Measurements from ENCODE around the gene OR2M4.

The OR2M4 gene, protein sequence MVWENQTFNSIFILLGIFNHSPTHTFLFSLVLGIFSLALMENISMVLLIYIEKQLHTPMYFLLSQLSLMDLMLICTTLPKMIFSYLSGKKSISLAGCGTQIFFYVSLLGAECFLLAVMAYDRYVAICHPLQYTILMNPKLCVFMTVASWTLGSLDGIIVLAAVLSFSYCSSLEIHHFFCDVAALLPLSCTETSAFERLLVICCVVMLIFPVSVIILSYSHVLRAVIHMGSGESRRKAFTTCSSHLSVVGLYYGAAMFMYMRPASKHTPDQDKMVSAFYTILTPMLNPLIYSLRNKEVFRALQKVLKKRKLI
- 0 reads per million in 3 donors for total RNA-seq

- H3K27me3 ChIP-seq (replicated peaks; ENCODE audit: control insufficient read depth, insufficient read depth, low read length, poor library complexity, severe bottlenecking): no peaks in the 10 kb centered on the region
- H3K4me3 ChIP-seq (ENCODE audit: insufficient read depth, low read depth, low read length, poor library complexity, severe bottlenecking): no peak within 1 kb of the TSS
- H3K4me1 ChIP-seq (ENCODE audit: control insufficient read depth, insufficient read depth, low read length, poor library complexity, severe bottlenecking): no peaks in the 10 kb centered on the region
- no peaks in the 10 kb centered on the region for H3K9me3 ChIP-seq (ENCODE audit: control insufficient read depth, low read length)
- H3K27ac ChIP-seq (ENCODE audit: insufficient read depth, low read length, poor library complexity, severe bottlenecking): no peak within 1 kb of the TSS
- H3K36me3 ChIP-seq (ENCODE audit: control insufficient read depth, insufficient read depth, low read length): no peaks in the 10 kb centered on the region
- DNase-seq: no peak
Observed at GRCh38 chr1:248231117-248231516, at the start of gene OR2M4. TSS of gene OR2M4 (plus strand) at chr1:248231417. CDS start at chr1:248238929, 7,512 bp downstream.

DNA sequence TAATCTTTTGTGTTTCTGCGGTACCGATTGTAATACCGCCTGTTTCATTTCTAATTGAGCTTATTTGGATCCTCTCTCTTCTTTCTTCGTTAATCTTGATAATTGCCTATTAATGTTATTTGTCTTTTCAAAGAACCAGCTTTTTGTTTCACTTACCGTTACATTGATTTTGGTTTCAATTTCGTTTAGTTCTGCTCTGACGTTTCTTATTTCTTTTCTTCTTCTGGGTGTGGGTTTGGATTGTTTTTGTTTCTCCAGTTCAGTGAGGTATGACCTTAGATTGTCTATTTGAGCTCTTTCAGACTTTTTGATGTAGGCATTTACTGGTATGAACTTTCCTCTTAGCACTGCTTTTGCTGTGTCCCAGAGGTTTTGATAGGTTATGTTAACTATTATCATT lies 47.2 kb upstream of the OR2M4 start:
- H3K4me1 ChIP-seq (ENCODE audit: control insufficient read depth, insufficient read depth, low read length, poor library complexity, severe bottlenecking): no peaks in the 10 kb centered on the region

GRCh38 chr1:248187363-248187762 lies 43.9 kb upstream of the OR2M4 start:
- Histone ChIP-seq H3K4me3 (ENCODE audit: insufficient read depth, low read depth, low read length, poor library complexity, severe bottlenecking) (no peak overlapping the region), H3K9me3 (ENCODE audit: control insufficient read depth, low read length) (no peaks in the 10 kb centered on the region), H3K36me3 (ENCODE audit: control insufficient read depth, insufficient read depth, low read length) (no peaks in the 10 kb centered on the region), H3K27ac (ENCODE audit: insufficient read depth, low read length, poor library complexity, severe bottlenecking) (no peak overlapping the region), H3K27me3 (replicated peaks; ENCODE audit: control insufficient read depth, insufficient read depth, low read length, poor library complexity, severe bottlenecking) (no peaks in the 10 kb centered on the region), H3K4me1 (ENCODE audit: control insufficient read depth, insufficient read depth, low read length, poor library complexity, severe bottlenecking) (no peaks in the 10 kb centered on the region)
- DNase-seq: no peak

More for the DNA sequence above, 47.2 kb upstream of the OR2M4 start:
- Histone ChIP-seq H3K4me3 (ENCODE audit: insufficient read depth, low read depth, low read length, poor library complexity, severe bottlenecking) (no peak overlapping the region), H3K27me3 (replicated peaks; ENCODE audit: control insufficient read depth, insufficient read depth, low read length, poor library complexity, severe bottlenecking) (no peaks in the 10 kb centered on the region), H3K36me3 (ENCODE audit: control insufficient read depth, insufficient read depth, low read length) (no peaks in the 10 kb centered on the region), H3K27ac (ENCODE audit: insufficient read depth, low read length, poor library complexity, severe bottlenecking) (no peak overlapping the region), H3K9me3 (ENCODE audit: control insufficient read depth, low read length) (no peaks in the 10 kb centered on the region)
- no peak for DNase-seq

GRCh38 chr1:248189026-248189425 lies 42.2 kb upstream of the OR2M4 start:
- no peak overlapping the region for H3K4me3 ChIP-seq (ENCODE audit: insufficient read depth, low read depth, low read length, poor library complexity, severe bottlenecking)
- no peaks in the 10 kb centered on the region for H3K9me3 ChIP-seq (ENCODE audit: control insufficient read depth, low read length)
- no peak for DNase-seq
- no peaks in the 10 kb centered on the region for H3K27me3 ChIP-seq (replicated peaks; ENCODE audit: control insufficient read depth, insufficient read depth, low read length, poor library complexity, severe bottlenecking)
- H3K4me1 ChIP-seq (ENCODE audit: control insufficient read depth, insufficient read depth, low read length, poor library complexity, severe bottlenecking): no peaks in the 10 kb centered on the region
- no peaks in the 10 kb centered on the region for H3K36me3 ChIP-seq (ENCODE audit: control insufficient read depth, insufficient read depth, low read length)
- no peak overlapping the region for H3K27ac ChIP-seq (ENCODE audit: insufficient read depth, low read length, poor library complexity, severe bottlenecking)

GRCh38 chr1:248194117-248194516 lies 37.1 kb upstream of the OR2M4 start:
- H3K27me3 ChIP-seq (replicated peaks; ENCODE audit: control insufficient read depth, insufficient read depth, low read length, poor library complexity, severe bottlenecking): no peaks in the 10 kb centered on the region
- H3K4me3 ChIP-seq (ENCODE audit: insufficient read depth, low read depth, low read length, poor library complexity, severe bottlenecking): no peak overlapping the region
- no peaks in the 10 kb centered on the region for H3K4me1 ChIP-seq (ENCODE audit: control insufficient read depth, insufficient read depth, low read length, poor library complexity, severe bottlenecking)

DNA sequence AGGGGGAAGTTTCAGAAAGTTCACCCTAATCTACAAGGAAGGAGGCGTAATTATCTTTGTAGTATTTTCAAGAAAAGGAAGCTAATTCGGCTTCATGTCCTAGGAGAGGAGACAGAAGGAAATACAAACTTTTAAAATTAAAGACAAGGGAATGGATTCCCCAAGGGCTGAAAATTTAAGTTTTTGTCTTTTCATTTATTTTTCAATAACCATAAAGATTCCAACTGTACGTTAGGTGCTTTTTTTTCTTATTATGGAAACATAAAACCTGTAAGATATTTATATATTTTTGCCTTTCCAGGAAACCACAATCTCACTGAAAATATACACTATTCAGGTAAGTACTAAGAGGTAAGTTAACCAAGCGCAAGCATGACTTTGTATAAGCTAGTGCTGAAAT lies 34.3 kb upstream of the OR2M4 start, which contains the start of gene OR2M3:
Gene OR2M3, plus strand, starts transcription at position 301 of the 400 bp plus-strand sequence. CDS start 5,803 bp downstream, outside the sequence.
- no peak for DNase-seq
- no peaks in the 10 kb centered on the region for H3K9me3 ChIP-seq (ENCODE audit: control insufficient read depth, low read length)

More at GRCh38 chr1:248194117-248194516, 37.1 kb upstream of the OR2M4 start:
- Histone ChIP-seq H3K27ac (ENCODE audit: insufficient read depth, low read length, poor library complexity, severe bottlenecking) (no peak overlapping the region), H3K36me3 (ENCODE audit: control insufficient read depth, insufficient read depth, low read length) (no peaks in the 10 kb centered on the region), H3K9me3 (ENCODE audit: control insufficient read depth, low read length) (no peaks in the 10 kb centered on the region)
- DNase-seq: no peak

DNA sequence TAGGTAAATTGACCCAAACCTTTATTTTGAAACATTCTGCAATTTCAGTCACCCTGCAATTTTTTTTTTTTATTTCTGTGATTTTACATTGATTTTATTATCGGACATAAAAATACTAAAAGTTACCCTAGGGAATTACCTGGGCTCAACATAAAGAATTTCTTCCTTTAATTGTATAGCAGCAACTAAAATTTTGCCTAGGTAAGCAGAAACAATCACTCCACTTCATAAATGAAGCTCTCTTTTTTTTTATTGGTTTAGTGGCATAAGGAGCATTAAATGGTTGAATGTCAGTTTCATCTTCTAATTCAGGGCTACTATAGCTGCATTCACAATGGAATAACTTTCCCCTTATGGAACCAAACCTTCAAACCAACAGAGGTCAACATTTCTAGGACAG lies 15.3 kb upstream of the OR2M4 start:
- H3K4me1 ChIP-seq (ENCODE audit: control insufficient read depth, insufficient read depth, low read length, poor library complexity, severe bottlenecking): no peaks in the 10 kb centered on the region
- no peak for DNase-seq
- no peak overlapping the region for H3K27ac ChIP-seq (ENCODE audit: insufficient read depth, low read length, poor library complexity, severe bottlenecking)
- H3K9me3 ChIP-seq (ENCODE audit: control insufficient read depth, low read length): no peaks in the 10 kb centered on the region
- H3K4me3 ChIP-seq (ENCODE audit: insufficient read depth, low read depth, low read length, poor library complexity, severe bottlenecking): no peak overlapping the region
- H3K36me3 ChIP-seq (ENCODE audit: control insufficient read depth, insufficient read depth, low read length): no peaks in the 10 kb centered on the region
- no peaks in the 10 kb centered on the region for H3K27me3 ChIP-seq (replicated peaks; ENCODE audit: control insufficient read depth, insufficient read depth, low read length, poor library complexity, severe bottlenecking)

More for the DNA sequence above, 34.3 kb upstream of the OR2M4 start, which contains the start of gene OR2M3:
- Histone ChIP-seq H3K36me3 (ENCODE audit: control insufficient read depth, insufficient read depth, low read length) (no peaks in the 10 kb centered on the region), H3K27ac (ENCODE audit: insufficient read depth, low read length, poor library complexity, severe bottlenecking) (no peak within 1 kb of the TSS), H3K27me3 (replicated peaks; ENCODE audit: control insufficient read depth, insufficient read depth, low read length, poor library complexity, severe bottlenecking) (no peaks in the 10 kb centered on the region), H3K4me1 (ENCODE audit: control insufficient read depth, insufficient read depth, low read length, poor library complexity, severe bottlenecking) (no peaks in the 10 kb centered on the region), H3K4me3 (ENCODE audit: insufficient read depth, low read depth, low read length, poor library complexity, severe bottlenecking) (no peak within 1 kb of the TSS)

DNA sequence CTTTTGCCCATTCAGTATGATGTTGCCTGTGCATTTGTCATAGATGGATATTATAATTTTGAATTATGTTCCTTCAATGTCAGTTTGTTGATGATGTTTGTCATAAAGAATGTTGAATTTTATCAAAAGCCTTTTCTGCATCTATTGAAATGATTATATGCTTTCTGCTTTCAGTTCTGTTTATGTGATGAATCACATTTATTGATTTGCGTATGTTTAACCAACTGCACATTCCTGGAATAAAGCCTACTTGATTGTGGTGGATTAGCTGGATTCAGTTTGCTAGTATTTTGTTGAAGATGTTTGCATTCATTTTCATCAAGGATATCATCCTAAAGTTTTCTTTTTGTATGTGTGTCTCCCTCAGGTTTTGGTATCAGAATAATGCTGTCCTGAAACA lies 5.7 kb upstream of the OR2M4 start:
- Histone ChIP-seq H3K36me3 (ENCODE audit: control insufficient read depth, insufficient read depth, low read length) (no peaks in the 10 kb centered on the region), H3K4me3 (ENCODE audit: insufficient read depth, low read depth, low read length, poor library complexity, severe bottlenecking) (no peak overlapping the region), H3K9me3 (ENCODE audit: control insufficient read depth, low read length) (no peaks in the 10 kb centered on the region), H3K27ac (ENCODE audit: insufficient read depth, low read length, poor library complexity, severe bottlenecking) (no peak overlapping the region), H3K27me3 (replicated peaks; ENCODE audit: control insufficient read depth, insufficient read depth, low read length, poor library complexity, severe bottlenecking) (no peaks in the 10 kb centered on the region), H3K4me1 (ENCODE audit: control insufficient read depth, insufficient read depth, low read length, poor library complexity, severe bottlenecking) (no peaks in the 10 kb centered on the region)
- no peak for DNase-seq

GRCh38 chr1:248229360-248229908 lies 1.8 kb upstream of the OR2M4 start:
- no peaks in the 10 kb centered on the region for H3K4me1 ChIP-seq (ENCODE audit: control insufficient read depth, insufficient read depth, low read length, poor library complexity, severe bottlenecking)
- H3K36me3 ChIP-seq (ENCODE audit: control insufficient read depth, insufficient read depth, low read length): no peaks in the 10 kb centered on the region
- H3K9me3 ChIP-seq (ENCODE audit: control insufficient read depth, low read length): no peaks in the 10 kb centered on the region
- no peak overlapping the region for H3K27ac ChIP-seq (ENCODE audit: insufficient read depth, low read length, poor library complexity, severe bottlenecking)
- H3K4me3 ChIP-seq (ENCODE audit: insufficient read depth, low read depth, low read length, poor library complexity, severe bottlenecking): no peak overlapping the region
- no peaks in the 10 kb centered on the region for H3K27me3 ChIP-seq (replicated peaks; ENCODE audit: control insufficient read depth, insufficient read depth, low read length, poor library complexity, severe bottlenecking)
- DNase-seq: no peak

- Histone ChIP-seq H3K9me3 (ENCODE audit: control insufficient read depth, low read length) (no peaks in the 10 kb centered on the region), H3K27me3 (replicated peaks; ENCODE audit: control insufficient read depth, insufficient read depth, low read length, poor library complexity, severe bottlenecking) (no peaks in the 10 kb centered on the region), H3K27ac (ENCODE audit: insufficient read depth, low read length, poor library complexity, severe bottlenecking) (no peak overlapping the region), H3K4me1 (ENCODE audit: control insufficient read depth, insufficient read depth, low read length, poor library complexity, severe bottlenecking) (no peaks in the 10 kb centered on the region), H3K36me3 (ENCODE audit: control insufficient read depth, insufficient read depth, low read length) (no peaks in the 10 kb centered on the region), H3K4me3 (ENCODE audit: insufficient read depth, low read depth, low read length, poor library complexity, severe bottlenecking) (no peak overlapping the region)
- no peak for DNase-seq
Observed at GRCh38 chr1:248239478-248239877, 8.3 kb downstream of the OR2M4 start.
